ENCODE measurements around the gene MBLAC2.
A peak's percentile ranks its signal among the peaks of the same experiment; 100 is the strongest.

MBLAC2 gene

DNA sequence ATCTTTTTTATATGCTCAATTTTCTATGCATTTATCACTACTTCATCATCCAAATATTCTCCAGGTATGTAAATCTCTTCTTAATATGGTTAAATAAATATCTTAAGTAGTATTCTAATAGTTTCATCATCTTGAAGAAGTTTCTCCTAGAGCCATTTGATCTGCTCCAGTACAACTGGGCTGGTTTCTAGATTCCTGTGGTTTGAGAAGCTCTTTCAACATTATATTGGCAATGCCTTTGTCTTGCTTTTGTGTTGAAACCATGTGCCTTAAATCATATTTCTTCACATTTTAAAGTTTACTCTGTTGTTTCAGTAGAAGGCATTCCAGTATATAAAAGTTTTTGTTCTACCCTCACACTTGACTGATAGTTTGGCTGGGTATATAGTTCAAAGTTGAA is 27.6 kb downstream of the MBLAC2 start:
- no peak for DNase-seq

DNA sequence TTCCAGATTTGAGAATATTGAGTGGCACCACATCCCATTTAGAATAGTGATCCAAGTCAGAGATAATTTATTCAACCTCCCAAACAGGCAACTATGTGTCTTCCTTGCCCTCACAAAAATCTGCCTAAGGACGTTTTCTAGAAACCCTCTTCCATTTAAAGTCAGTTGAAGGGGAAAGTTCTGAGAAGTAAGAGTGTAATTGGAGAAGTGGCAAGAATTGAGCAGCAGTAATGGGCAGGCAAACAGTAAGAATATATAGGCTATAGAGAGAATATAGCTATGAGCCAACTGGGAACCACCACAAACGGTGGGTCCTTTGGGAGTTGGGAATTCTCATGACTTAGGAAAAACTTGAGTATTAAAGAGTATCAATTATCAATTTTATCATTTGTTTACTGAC is 33.9 kb downstream of the MBLAC2 start:
- no peak for DNase-seq

DNA sequence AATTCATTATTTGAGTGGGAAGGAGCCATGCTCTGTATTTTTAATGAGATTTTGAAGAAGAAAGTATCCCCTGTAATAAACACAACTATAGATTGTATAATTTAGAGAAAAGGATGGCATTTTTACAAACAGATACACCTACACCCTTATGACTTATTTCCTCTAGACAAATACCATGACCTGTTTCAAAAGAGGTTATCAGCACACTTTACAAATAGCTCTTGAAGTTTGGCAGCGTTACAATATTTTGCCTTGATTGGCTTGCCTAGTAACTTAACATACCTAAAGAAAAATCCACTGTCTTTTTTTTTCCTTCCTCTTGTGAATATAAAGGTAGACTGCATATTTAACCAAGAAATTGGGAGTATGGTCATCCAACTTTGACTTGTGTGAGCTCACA is 36.5 kb downstream of the MBLAC2 start:
- no peak for DNase-seq

DNA sequence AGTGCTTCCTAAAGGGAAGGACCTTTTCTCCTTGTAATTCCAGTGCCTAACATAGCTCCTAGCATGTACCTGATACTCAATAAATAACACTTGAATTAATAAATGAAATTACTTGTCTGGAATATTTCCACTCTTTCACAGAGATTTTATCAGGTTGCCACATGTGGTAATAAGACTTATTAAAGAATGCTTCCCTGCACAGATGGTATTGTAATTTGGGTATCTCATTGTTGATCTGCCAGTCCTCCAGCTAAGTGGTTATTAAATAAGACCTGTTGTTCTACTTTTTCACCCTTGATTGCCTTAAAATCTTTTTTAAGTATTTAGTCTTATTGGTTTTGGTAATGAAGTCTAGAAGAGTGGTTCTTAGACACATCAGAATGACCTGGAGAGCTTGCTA is 36.9 kb downstream of the MBLAC2 start:
- no peak for DNase-seq

DNA sequence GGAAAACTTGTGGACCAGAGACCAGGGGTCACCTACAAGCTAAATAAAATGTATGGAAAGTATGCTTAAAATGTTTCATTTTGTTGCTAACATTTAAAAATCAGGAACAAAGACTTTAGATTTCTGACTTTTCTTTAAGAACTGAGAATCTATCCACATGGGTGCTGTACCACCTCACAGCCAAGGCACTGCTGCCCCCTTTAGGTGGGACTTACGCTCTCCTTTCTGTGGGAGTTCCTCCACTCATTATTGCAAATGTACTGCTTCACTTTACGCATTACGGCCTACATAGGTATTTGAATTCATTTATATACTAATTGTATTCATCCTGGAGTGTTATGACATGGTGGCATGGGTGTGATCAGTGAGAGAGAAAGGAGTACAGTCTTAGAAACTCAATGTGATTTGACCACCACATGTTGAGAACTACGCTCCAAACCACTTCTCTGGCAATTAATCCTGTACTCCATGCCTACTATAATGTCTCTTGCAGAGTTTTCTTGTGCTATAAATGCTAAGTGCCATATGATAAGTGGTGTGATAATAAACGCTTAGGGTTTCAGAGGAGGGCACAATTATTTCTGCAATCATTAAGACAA is 40.4 kb downstream of the MBLAC2 start:
- peak; percentile 50 for DNase-seq

DNA sequence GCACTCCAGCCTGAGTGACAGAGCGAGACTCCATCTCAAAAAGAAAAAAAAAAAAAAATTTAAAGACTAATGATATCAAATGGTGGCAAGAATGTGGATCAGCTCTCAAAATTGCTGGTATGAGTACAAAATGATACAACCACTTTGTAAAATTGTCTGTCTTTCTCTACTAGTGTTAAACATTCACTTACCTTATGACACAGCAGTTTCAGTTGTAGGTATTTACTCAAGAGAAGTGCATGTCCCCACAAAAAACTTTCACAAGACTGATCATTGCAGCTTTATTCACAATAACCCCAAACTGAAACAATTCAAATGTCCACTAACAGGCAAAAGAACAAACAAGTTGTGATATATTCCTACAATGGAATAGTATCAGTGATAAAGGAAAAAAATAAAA is 50.3 kb downstream of the MBLAC2 start:
- DNase-seq = no peak

DNA sequence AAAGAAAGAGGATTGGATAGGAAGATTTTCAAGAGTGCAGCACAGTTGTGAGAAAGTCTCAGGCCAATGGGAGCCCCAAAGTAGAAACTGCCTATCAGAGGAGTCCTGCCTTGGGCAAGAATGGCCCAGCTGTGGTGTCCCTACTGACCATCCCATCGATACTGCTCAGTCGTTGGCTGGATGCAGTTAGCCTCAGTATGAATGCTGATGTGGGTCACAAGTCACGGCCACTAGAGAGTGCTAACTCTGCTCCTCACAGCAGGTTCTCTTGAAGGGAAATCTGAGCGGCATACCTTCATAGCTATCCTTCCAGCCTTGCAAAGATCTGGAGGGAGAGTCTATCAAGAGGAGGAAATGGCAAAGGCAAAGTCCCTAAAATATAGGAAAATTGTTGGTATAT is 53.4 kb downstream of the MBLAC2 start:
- no peak for DNase-seq

DNA sequence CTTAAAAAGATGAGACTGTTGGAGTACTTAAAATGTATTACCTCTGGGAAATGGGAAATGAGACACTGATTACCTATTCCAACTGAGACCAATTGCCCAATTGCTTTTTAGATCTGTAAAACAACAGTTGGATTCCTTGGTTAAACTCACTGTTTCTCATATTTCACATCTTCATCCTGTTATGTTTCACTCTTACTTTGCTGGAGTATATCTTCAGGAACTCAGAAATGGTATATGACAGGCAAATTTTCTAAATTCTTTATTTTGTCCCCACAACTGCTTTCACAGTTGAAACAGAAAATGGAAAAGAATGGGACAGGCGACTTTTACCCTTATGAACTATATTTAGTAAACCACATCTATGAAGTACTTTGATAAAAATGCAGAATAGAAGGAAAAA is 56.4 kb downstream of the MBLAC2 start:
- DNase-seq = no peak

DNA sequence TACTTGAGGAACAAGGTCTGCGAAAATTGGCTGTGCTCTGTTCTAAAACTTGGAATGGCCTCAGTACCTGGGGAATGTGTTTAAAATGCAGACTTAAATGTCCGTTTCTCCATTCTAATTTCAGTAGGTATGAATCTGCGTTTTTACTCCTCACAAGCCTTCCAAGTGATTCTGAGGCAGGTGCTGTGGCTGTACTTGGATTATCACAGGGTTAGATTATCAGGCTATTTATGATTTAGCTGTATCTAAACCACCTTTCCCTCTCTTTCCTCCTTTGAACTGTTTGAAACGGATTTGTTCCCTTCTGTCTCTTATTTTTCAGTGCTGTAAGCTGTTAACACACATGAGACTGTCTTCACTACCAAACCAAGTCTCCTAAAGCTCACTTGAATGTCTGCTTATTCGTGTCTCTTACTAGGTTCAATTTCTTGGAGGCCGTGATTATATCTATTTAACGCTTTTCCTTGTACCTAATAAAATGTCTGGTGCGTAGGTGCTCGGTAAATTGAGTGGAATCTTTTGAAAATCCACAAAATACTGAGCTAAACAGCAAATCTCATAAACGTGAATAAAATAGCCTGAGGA is 64.3 kb downstream of the MBLAC2 start:
- peak; percentile 19 for DNase-seq

DNA sequence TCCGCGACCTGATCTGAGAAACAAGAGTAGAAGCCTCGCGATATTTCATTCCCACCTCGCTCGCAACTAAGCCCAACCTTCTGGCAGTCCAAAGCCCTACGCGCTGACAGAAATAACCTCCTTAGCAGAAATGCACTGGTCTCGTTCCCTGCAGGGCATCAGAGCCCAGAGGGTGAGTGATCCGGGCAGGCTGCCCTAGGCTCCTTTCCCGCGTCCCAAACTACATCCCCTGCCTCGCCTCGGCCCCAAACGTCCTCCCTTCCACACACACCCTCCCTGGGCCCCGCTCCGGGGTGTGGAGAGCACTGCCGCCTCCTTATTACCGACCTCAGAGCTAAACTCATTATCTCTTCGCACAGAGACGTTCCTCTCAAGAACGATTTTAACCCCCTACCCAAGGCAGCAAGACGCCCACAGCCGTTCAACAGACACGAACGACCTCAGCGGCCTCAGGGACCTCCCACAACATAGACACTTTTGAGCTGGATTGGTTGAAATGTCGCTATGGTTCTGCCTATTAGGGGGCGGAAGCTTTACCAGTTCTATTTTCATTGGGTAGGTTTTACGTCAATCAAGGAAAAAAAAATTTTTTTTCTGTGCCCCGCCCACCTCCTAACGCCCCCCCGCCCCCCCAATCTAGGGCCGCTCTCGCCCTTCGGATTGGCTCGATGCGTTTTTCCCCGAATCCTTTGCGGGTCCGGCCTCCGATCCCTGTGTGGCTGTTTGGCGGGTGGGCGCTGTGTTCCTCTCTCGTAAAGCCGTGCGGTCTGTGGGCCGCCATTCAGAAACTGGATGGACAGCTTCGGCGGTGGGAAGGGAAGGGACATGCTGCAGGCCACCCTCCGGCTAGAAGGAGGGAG is 65.0 kb downstream of the MBLAC2 start, which contains the start of gene CETN3:
TSS of gene CETN3 (minus strand) at position 439 of the 860 bp plus-strand sequence. CDS start at position 344, 95 bp downstream.
- peak; percentile 96 for DNase-seq

DNA sequence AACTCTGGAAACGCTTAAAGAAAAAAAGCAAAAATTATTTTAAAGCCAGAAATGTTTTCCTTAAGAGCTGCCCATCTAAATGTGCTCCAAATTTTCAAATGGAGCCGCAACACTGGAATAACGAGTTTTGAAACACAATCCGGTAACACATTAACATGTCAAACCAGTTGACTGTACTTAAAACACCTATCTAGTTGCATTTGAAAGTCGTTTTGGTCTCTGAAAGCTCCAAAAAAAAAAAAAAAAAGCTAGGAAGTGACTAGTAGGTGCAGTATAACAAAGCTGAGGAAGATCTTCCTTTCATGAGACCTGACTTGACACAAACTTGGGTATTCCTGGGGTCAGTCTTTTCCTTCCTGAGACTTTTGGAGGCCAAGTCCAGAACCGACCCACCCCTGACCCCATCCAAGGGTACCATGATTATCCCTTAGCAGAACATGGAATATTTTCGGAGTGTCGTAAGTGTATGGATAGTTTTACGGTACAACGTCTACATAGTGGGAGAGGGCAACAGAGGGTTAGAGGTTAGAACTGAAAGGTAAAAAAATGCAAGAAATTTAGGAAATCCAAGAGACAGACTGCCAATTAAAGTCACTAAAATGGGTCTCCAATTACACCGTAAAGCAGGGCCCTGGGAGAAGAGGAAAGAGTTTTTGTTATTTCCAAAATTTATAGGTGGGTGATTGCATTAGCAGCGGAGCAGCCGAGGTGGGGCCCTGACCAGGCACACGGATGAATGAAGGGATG is 65.8 kb downstream of the MBLAC2 start:
- DNase-seq = no peak
